Lower leg skin (tissue), 4 donors: ENCODE results near the gene DDX51. TPM values are rescaled to one million over a fixed set of nuclear protein-coding genes. Genes with fewer than 3 reads are reported as not detected.

Experiments used
- DNase-seq, 2 donors: peaks; one replicate each; pipeline ENCODE4 v3.0.0-alpha.2; 2019; ENCODE audit warnings: low spot score in 2 of 2
- H3K4me3 ChIP-seq: fragments of 200-600 bp; sonication (generic); 2 replicates; pipeline ENCODE4 v1.5.1; 2017; ENCODE audit warnings: mild to moderate bottlenecking, low read depth; ENCODE audit not compliant: poor library complexity, severe bottlenecking
- CTCF ChIP-seq, 3 donors: fragments of 450-650 bp; IDR thresholded peaks; one replicate each; pipeline ENCODE4 v1.5.1; 2016; ENCODE audit warnings: antibody characterized with exemption in 3 of 3, mild to moderate bottlenecking in 3 of 3, moderate library complexity in 2 of 3
- POLR2A ChIP-seq, 2 donors: fragments of 450-650 bp; IDR thresholded peaks; one replicate each; pipeline ENCODE4 v1.6.1; 2016 to 2017; ENCODE audit warnings: antibody characterized with exemption in 2 of 2, mild to moderate bottlenecking in 1 of 2, moderate library complexity in 1 of 2
- WGBS, 2 donors: methylation state at CpG; one replicate each; pipeline ENCODE4 v1.1.5; 2018; 5-methylcytosine and 5-hydroxymethylcytosine counted together
- intact Hi-C: fragments of 100-400 bp; cut with DNase I; formaldehyde crosslinking; loops from one replicate; pipeline ENCODE4 v1.15.0; 2023; ENCODE audit warnings: low total_unique reads
- total RNA-seq, 4 donors: library from RNA; depleted of rRNA; stranded (reverse); fragments of >200 nt; gene quantifications; one replicate each; pipeline ENCODE4 v1.1.0, GENCODE V29; 2016

The DDX51 gene
- total RNA-seq, 4 donors from 2014 or later: 11.1 to 31.8 (median 19.2) TPM

GRCh38 chr12:132169376-132169775 lies 25.3 kb upstream of the DDX51 start:
- intact Hi-C loops: no loop called here
- DNase-seq: no peak
- no peak overlapping the region for H3K4me3 ChIP-seq
- no peak for TF ChIP-seq CTCF (IDR thresholded peaks at IDR 0.05)
- TF ChIP-seq POLR2A (IDR thresholded peaks at IDR 0.05): no peak
- 57 to 85% methylated on average over 7 to 13 of the region's 17 CpGs for WGBS, 2 donors

DNA sequence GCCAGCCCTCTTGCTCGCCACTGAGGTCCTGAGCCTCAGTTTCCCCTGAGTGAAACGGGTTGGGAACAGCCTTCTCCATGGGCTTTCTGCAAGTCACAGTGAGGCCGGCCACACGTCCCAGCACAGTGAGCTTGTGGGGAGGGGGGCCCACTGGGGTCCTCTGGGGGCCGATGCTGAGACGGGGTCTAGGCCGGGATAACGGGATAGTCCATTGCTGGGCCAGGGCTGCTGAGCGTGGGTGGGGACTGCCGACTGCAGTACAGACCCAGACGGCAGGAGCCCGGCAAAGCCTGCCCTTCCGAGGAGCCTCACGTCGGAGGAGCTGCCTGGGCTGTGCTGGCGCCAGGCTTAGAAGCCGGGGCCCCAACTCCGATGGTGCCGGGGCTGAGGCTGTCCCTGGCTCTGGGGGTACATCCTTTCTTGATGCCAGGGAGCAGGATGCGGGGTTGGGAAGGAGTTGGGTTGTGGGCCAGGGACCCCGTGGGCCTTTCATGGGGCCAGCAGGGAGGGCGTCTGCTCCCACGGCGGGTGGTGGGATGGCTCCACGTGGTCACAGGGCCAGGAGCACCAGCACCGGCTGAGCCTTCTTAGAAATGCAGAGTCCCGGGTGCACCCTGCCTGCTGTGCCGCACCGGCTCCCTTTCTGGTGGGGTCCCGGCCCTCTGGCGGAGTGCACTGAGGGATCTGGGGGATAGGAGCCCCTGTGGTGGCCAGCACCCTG lies 24.4 kb upstream of the DDX51 start:
- TF ChIP-seq POLR2A (IDR thresholded peaks at IDR 0.05) (no peak), CTCF (IDR thresholded peaks at IDR 0.05) (no peak)
- intact Hi-C loops: no loop called here
- WGBS, 2 donors: 79% methylated on average over 11 to 14 of the region's 31 CpGs
- DNase-seq: no peak
- H3K4me3 ChIP-seq: no peak overlapping the region

GRCh38 chr12:132167611-132168310 lies 23.6 kb upstream of the DDX51 start:
- intact Hi-C loops: no loop called here
- no peak for TF ChIP-seq POLR2A (IDR thresholded peaks at IDR 0.05)
- TF ChIP-seq CTCF (IDR thresholded peaks at IDR 0.05): no peak
- 67 to 79% methylated on average over 20 to 28 of the region's 30 CpGs for WGBS, 2 donors

DNA sequence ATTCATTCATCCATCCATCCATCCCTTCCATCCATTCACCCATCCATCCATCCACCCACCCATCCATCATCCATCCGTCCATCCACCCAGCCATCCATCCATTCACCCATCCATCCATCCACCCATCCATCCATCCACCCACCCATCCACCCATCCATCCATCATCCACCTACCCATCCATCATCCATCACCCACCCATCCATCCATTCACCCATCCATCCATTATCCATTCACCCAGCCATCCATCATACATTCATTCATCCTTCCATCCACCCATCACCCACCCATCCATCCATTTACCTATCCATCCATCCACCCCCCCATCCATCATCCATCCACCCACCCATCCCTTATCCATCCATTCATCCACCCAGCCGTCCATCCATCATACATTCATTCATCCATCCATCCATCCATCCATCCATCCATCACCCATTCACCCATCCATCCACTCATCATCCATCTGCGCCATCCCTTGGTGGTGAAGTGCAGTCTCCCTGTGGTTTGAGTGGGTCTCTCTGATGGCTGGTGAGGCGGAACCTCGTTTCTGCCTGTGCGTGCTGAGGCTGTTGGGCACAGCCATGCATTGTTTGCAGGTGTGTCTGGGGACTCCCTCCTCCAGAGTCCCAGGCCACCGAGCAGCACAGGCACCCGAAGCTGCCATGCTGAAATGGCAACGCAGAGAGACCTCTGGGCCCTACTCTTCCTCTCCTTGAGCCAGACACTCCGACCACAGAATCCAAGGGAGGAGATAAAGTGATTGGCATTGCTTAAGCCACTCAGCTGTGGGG lies 22.9 kb upstream of the DDX51 start:
- intact Hi-C loops: no loop called here
- no peak for DNase-seq
- no peak overlapping the region for H3K4me3 ChIP-seq
- TF ChIP-seq CTCF (IDR thresholded peaks at IDR 0.05) (no peak), POLR2A (IDR thresholded peaks at IDR 0.05) (no peak)
- 92 to 93% methylated on average over 10 of the region's 10 CpGs for WGBS, 2 donors

More at GRCh38 chr12:132167611-132168310, 23.6 kb upstream of the DDX51 start:
- DNase-seq: no peak
- H3K4me3 ChIP-seq: no peak overlapping the region

DNA sequence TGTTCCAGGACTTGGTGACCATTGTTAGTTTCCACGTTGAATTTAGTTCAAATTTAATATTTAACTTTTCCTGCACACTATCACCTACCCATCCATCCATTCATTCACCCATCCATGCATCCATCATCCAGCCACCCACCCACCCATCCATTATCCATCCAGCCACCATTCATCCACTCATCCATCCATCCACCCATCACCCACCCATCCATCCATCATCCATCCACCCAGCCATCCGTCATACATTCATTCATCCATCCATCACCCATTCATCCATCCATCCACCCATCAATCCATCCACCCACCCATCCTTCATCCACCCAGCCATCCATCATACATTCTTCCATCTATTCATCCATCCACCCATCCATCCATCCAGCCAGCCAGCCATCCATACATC lies 22.0 kb upstream of the DDX51 start:
- no peak for DNase-seq
- TF ChIP-seq POLR2A (IDR thresholded peaks at IDR 0.05) (no peak), CTCF (IDR thresholded peaks at IDR 0.05) (no peak)
- WGBS, 2 donors: 92 to 94% methylated on average over 2 of the region's 2 CpGs
- intact Hi-C loops: no loop called here
- no peak overlapping the region for H3K4me3 ChIP-seq
